Testis (tissue), 3 donors: ENCODE results near the gene MRPS18C. TPM values are rescaled to one million over a fixed set of nuclear protein-coding genes. Genes with fewer than 3 reads are reported as not detected.
A peak's percentile ranks its signal among the peaks of the same experiment; 100 is the strongest.

Experiments
- DNase-seq: peaks from one replicate; pipeline ENCODE4 v3.0.0-alpha.2; 2019
- H3K27ac ChIP-seq, 2 donors: fragments of 200-600 bp; sonication (generic); one replicate each; pipeline ENCODE4 v1.5.1; 2019
- H3K27me3 ChIP-seq: fragments of 200-600 bp; sonication (generic); one replicate; pipeline ENCODE4 v1.5.1; 2019
- H3K36me3 ChIP-seq: fragments of 200-600 bp; sonication (generic); one replicate; pipeline ENCODE4 v1.5.1; 2017; ENCODE audit warnings: low read depth; ENCODE audit errors: missing control alignments
- H3K4me1 ChIP-seq: fragments of 200-600 bp; sonication (generic); one replicate; pipeline ENCODE4 v1.5.1; 2019
- H3K4me3 ChIP-seq, 2 donors: fragments of 200-600 bp; sonication (generic); one replicate each; pipeline ENCODE4 v1.5.1; 2017 to 2019
- H3K9me3 ChIP-seq: fragments of 200-600 bp; sonication (generic); one replicate; pipeline ENCODE4 v1.5.1; 2017
- CTCF ChIP-seq, 3 experiments: fragments of 450-650 bp in 2 of 3; fragments of 200-600 bp in 1 of 3; sonication (generic) in 1 of 3; IDR thresholded peaks; one replicate each; pipeline ENCODE4 v1.5.1; 2016 to 2019; ENCODE audit warnings: antibody characterized with exemption in 3 of 3, mild to moderate bottlenecking in 2 of 3, moderate library complexity in 1 of 3
- POLR2A ChIP-seq: fragments of 450-650 bp; IDR thresholded peaks from one replicate; pipeline ENCODE4 v1.6.1; 2017; ENCODE audit warnings: antibody characterized with exemption, mild to moderate bottlenecking, moderate library complexity
- WGBS, 2 donors: methylation state at CpG; one replicate each; pipeline ENCODE4 v1.1.5; 2018; 5-methylcytosine and 5-hydroxymethylcytosine counted together
- intact Hi-C: fragments of 100-400 bp; cut with DNase I; formaldehyde crosslinking; loops from one replicate; pipeline ENCODE4 v1.15.1; 2023; ENCODE audit warnings: low total_unique reads
- polyA plus RNA-seq: library from polyadenylated mRNA; stranded (reverse); fragments of 350-450 nt; fragmentation: Illumina TruSeq; extraction: RNeasy Lipid Tissue Mini Kit (QIAGEN cat#74804); gene quantifications from one replicate; pipeline ENCODE4 v1.2.3, GENCODE V29; 2014; ENCODE audit warnings: low read depth, low replicate concordance; ENCODE audit not compliant: insufficient read depth
- total RNA-seq, 2 donors: library from RNA; depleted of rRNA; stranded (reverse); fragments of >200 nt; gene quantifications; one replicate each; pipeline ENCODE4 v1.2.3, GENCODE V29; 2016

Gene MRPS18C
- total and polyA plus RNA-seq, 3 donors from 2014 or later, result 15.6 to 50.3 (median 19.4) TPM

DNA sequence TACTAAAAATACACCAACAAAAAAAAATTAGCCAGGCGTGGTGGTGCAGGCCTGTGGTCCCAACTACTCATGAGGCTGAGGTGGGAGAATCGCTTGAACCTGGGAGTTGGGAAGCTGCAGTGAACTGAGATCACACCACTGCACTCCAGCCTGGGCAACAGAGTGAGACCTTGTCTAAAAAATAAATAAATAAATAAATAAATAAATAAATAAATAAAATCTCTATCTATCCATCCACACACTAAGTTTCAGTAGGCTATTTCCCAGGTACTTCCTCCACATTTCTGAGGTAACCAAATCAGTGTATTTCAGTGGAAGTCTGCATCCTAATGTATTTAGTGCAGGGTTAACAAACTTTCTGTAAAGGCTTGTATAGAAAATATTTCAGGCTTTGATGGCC lies 18.1 kb downstream of the MRPS18C start:
- DNase-seq, result no peak
- WGBS, 2 donors, result 90 to 98% methylated on average over 2 of the region's 2 CpGs
- H3K36me3 ChIP-seq, result no peaks in the 10 kb centered on the region
- TF ChIP-seq POLR2A (no peak), CTCF (IDR thresholded peaks at IDR 0.05) (no peak)
- no peaks in the 10 kb centered on the region for H3K4me1 ChIP-seq
- no peak overlapping the region for H3K27ac ChIP-seq
- intact Hi-C loops, result no loop called here
- H3K9me3 ChIP-seq, result no peaks in the 10 kb centered on the region
- H3K4me3 ChIP-seq, result no peak overlapping the region
- H3K27me3 ChIP-seq, result no peaks in the 10 kb centered on the region

DNA sequence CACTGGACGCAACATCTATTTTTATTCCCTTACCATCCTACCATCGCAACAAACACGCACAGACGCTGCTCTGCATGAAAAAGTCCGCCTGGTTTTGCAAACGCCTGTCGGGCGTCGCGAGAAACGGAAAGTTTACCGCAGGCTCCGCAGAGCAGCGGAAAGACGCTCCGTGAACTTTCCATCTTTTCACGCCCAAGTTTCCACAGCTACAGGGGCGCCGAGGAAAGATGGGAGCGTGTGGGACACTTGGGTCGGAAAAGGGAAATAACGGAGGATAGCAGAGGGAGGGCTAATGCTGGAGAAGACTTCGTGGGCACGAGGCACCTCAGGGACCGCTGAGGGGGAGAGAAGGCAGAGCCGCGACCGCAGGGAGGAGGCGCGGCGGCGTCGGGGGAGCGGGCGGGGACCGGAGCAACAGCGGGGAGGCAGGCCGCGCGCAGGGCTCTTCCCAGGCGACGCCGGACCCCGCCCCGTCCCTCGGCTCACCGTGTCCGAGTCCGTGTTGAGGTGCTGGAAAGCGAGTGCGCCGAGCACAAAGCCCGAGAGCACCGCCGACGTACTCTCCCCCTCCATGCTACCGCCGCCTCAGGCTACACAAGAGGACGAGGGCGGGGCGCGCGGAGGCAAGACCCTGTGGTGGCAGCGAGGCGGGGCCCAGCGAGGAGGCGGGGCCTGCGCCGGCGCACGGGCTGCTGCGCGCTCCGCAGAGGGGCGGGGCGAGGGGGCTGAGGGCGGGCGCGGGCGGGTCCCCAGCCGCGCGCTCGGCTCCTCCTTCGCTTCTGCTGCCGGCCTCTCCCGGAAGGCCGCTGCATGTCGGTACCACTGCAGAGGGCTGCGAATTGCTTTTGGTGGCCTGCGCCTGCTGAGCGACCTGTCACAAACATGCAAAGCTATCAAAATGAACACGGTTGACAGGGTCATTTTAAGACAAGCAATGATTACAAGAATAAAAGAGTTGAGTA lies 28.9 kb downstream of the MRPS18C start, which contains the start of gene ABRAXAS1:
TSS of gene ABRAXAS1 (minus strand) at position 601 of the 962 bp plus-strand sequence. CDS start at position 573, 28 bp downstream.
- intact Hi-C loops, result no loop called here
- Histone ChIP-seq H3K36me3 (no peaks in the 10 kb centered on the region), H3K9me3 (no peaks in the 10 kb centered on the region), H3K4me3 (peak within 1 kb of the TSS; percentile 71), H3K27ac (peak within 1 kb of the TSS; percentile 67 to 87), H3K27me3 (no peaks in the 10 kb centered on the region), H3K4me1 (peaks cover 5% of the 10 kb centered on the region)
- TF ChIP-seq POLR2A (peak; percentile 63), CTCF (IDR thresholded peaks at IDR 0.05) (no peak)
- 0% methylated on average over 40 to 88 of the region's 93 CpGs for WGBS, 2 donors
- DNase-seq, result peak; percentile 98

DNA sequence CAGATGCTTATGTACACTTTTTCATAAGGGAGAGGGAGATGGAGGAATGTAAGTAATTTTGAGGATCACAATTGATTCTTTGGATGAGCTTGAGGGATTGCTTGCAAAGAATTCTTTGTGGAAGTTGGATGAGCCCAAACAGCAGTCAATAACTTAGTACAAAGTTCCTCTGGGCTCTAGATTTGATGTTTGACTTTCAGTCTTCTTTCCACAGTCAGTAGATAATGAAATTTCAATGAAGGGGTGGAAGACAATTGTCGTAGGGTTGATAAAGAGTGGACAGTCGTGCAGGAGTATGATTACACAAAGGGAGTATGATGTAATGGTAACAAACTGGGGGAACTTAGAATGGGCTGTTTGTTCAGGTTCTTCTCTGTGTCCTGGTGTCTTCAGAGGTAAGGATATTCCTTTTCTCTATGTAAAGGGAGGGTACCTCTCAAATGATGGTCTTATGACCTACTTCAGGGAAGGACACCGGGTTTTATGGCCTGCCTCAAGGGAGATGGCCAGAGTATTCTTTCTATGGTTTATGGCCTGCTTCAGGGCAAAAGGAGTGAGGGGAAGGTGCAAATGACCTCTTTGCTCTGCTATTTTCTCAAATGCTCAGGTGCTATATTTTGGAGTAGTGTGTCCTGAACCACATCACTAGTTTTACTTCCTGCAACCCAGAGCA lies 30.7 kb downstream of the MRPS18C start:
- intact Hi-C loops, result no loop called here
- peaks cover 5% of the 10 kb centered on the region for H3K4me1 ChIP-seq
- no peak for DNase-seq
- H3K36me3 ChIP-seq, result no peaks in the 10 kb centered on the region
- no peaks in the 10 kb centered on the region for H3K9me3 ChIP-seq
- TF ChIP-seq CTCF (IDR thresholded peaks at IDR 0.05) (no peak), POLR2A (no peak)
- no peaks in the 10 kb centered on the region for H3K27me3 ChIP-seq
- H3K27ac ChIP-seq, result no peak overlapping the region
- no peak overlapping the region for H3K4me3 ChIP-seq
- 69 to 72% methylated on average over 3 of the region's 3 CpGs for WGBS, 2 donors

DNA sequence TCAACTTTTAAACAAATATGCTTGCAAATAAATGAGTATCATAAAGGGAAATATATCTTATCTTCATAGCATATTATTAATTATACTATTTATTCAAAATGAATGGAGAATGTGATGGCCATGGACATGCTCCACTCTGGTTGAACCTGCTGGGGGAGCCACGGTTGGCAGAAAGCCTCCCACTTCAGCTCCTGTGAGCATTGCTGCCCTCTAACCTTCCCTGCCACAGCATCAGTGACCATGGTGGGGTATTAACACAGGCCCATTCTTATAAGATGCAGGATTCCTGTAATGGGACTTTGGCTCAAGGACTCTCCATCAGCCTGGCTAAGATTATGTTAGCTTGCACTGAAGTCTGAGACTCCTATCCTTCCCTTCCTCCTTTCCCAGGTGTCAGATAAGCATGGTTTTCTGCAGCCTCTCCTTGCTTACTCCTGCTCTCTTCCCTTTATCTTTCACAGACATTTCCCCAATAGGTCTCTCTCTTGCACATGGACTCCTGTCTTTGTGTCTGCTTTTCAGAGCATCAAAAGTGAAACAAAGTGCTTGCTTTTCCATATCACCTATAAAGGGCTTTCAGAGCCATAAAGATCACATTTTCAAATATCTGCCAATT lies 34.0 kb downstream of the MRPS18C start:
- TF ChIP-seq POLR2A (no peak), CTCF (IDR thresholded peaks at IDR 0.05) (no peak)
- Histone ChIP-seq H3K4me1 (no peaks in the 10 kb centered on the region), H3K4me3 (no peak overlapping the region), H3K27me3 (no peaks in the 10 kb centered on the region), H3K27ac (no peak overlapping the region), H3K36me3 (no peaks in the 10 kb centered on the region), H3K9me3 (no peaks in the 10 kb centered on the region)
- no peak for DNase-seq
- intact Hi-C loops, result no loop called here
- WGBS, 2 donors, result 36 to 44% methylated on average over 1 of the region's 1 CpG
